NCI-H2171 (cell line): ENCODE data around the gene PBLD.

Experiments
- DNase-seq: peaks from one replicate; lab custom pipeline; 2025; lab: John Stamatoyannopoulos, UW

The PBLD gene

DNA sequence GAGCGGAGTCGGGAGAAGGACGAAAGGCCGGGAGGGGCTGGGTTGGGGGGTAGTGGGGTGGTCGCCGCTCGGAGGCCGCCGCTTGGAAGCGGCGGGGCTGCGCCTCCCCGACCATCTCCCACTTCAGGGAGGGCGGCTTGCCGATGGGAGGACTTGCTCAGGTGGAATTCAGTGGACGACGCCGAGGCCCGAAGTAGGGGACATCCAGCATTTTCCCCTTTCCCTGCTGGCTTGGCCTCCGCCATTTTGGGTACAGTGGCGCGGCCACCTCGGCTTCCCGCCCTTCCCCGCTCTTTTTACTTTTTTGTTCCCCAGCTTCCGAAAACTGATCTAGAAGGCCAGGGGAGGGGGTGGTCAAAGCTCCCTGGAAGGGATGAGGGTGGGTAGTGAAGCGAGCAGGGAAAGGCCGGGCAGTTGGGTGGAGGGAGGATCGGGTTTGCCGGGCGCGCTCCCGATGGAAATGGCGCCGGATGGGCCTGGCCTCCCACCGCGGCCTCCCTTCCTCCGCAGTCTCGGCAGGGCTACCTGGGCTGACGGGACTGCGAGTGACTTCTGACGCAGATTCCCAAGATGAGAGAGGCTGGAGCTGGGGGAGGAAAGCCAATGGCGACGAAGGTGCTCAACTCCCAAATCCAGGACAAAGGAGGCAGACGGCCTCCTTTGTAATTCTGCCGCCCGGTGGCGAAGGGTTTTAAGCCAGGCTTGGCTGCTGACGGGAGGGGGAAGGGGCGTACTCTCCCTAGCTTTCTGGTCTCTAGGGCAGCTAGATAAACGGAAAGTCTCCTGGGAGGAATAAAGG lies at the start of gene PBLD:
PBLD (minus strand) TSS at position 670 of the 799 bp plus-strand sequence. CDS start 26,084 bp downstream, outside the sequence.
- DNase-seq = peak; percentile 43

DNA sequence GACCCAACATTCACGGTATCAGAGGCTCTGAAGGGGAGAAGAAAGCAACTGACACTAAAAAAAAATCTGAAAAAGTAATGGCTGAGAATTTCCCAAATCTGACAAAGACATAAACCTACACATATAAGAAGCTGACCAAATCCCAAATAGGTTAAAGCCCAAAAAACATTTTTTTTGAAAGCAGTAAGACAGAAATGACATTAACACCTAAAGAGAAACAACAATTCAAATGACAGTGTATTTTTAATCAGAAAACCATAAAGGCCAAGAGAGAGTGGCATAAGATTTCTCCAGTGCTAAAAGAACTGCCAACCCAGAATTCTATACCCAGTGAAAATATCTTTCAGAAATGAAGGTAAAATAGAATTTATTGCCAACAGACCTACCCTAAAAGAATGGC lies 38.9 kb upstream of the PBLD start:
- DNase-seq = no peak

DNA sequence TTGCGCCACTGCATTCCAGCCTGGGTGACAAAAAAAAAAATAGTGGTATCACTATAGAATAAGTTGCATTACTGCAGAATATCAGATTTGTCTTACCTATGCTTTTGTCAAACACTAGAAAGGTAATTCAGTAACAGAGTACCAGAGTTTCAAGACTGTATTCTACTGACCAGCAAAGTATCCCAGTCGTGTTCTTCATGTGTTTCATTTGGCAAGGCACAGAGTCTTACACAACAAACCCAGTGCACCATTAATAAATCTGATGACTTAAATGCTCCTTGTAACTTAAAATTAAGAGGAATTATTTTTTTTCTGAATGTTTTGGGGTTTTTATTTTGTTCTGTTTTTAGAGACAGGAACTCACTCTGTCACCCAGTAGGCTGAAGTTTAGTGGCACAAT lies 34.4 kb upstream of the PBLD start:
- no peak for DNase-seq

DNA sequence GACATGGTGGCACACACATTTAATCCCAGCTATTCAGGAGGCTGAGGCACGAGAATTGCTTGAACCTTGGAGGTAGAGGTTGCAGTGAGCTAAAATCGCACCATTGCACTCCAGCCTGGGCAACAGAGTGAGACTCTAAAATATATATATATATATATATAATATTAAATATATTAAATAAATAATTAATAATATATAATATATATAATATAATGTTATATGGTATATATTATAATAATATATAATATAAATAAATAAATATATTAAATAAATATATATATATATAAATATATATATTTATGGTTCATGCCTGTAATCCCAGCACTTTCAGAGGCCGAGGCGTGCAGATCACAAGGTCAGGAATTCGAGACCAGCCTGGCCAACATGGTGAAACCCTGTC lies 33.9 kb upstream of the PBLD start:
- no peak for DNase-seq

DNA sequence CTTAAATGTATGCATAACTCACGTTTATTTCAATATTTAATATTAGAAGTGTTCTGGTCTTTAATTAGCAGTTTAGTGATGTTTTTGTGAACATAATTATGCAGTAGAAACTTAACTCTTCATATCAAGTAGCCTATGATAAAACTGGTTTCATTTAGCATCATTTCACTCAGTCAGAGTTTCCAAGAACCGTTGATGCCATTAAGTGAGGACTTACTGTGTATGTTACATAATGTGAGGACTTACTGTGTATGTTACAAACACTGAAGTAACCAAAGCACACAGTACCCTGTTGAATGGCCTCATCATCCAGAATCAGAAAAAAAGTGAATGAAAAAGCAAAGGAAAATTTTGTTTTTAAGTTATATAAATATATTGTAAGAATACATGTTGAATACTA lies 32.9 kb upstream of the PBLD start:
- no peak for DNase-seq

DNA sequence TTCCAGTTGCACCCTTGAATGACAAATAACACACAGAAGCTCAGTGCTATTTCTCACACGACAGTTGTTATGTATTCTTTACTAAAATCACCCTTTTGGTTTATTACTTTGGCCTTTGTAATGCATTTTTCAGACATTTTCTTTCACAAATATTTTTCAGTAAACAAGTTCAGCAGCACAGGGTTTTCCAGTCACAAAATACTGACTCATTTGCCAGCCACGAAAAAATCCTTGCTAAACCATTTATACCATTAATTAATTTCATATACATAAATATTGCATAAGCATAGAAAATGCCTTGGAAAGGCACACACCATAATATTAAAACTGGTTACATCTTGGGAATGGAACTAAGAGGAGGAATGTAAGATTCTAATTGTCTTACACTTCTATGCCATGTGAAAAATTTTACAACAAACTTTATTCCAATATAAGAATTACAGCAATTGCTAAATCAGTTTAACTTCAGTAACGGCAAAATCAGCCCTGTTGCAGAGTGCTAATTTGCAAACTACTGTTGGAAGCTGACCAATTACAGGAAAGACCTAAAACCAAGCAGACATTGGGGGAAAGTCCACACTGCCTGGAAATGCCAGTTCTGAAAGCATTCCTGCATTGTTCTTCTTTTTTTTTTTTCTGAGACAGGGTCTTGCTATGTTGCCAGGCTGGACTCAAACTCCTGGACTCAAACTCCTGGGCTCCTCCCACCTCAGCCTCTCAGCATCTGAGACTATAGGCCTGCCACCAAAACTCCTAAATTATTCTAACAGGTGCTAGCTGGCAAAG lies 31.6 kb upstream of the PBLD start:
- DNase-seq = no peak

DNA sequence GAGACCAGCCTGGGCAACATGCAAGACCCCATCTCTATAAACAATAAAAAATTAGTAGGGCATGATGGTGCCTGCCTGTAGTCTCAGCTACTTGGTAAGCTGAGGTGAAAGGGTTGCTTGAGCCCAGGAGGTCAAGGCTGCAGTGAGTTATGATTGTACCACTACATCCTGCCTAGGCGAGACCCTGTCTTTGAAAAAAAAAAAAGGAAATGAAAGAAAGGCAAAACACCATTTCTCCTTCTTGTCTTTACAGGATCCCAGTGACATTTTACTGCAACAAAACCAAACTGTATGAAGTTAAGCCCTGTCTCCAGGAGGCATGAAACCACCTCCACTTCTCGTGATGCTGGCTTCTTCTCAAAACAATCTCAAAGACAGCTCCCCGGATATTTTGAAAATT lies 29.9 kb upstream of the PBLD start:
- DNase-seq = no peak

DNA sequence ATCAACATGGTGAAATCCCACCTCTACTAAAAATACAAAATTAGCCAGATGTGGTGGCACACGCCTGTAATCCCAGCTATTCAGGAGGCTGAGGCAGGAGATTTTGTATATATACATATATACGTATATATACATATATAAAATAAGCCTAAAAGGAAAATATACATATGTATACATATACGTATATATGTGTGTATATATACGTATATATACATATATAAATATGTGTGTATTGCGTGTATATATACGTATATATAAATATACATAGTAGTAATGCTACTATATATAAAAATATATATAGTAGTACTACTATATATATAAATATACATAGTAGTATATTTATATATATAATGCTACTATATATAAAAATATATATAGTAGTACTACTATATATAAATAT lies 26.5 kb upstream of the PBLD start:
- DNase-seq = no peak

DNA sequence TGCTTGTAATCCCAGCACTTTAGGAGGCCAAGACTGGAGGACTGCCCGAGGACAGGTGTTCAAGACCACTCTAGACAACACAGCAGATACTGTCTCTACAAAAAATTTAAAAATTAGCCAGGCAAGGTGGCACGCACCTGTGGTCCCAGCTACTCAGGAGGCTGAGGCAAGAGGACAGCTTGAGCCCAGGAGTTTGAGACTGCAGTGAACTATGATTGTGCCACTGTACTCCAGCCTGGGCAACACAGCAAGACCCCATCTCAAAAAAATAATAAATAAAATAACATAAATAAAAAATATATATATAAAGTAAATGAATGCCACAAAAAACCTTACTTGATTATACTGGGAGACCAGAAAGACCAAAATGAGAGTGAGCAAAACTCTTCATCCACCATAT lies 20.8 kb upstream of the PBLD start:
- no peak for DNase-seq

DNA sequence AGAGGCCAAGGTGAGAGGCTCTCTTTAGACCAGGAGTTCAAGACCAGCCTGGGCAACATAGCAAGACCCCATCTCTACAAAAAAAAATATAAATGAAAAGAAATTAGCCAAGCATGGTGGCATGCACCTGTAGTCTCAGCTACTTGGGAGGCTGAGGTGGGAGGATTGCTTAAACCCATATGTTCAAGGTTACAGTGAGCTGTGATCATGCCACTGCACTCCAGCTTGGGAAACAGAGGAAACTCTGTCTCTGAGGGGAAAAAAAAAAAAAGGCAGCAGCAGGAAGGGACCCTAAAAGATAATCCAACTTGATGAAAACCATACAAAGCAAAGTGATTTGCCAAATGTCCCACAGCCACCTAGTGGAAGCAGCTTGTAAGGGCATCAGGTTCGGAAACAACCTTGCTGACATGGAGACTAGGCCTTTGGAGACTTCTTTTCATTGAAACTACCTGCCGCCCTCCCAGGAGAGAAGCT lies 15.6 kb upstream of the PBLD start:
- DNase-seq = peak; percentile 8

DNA sequence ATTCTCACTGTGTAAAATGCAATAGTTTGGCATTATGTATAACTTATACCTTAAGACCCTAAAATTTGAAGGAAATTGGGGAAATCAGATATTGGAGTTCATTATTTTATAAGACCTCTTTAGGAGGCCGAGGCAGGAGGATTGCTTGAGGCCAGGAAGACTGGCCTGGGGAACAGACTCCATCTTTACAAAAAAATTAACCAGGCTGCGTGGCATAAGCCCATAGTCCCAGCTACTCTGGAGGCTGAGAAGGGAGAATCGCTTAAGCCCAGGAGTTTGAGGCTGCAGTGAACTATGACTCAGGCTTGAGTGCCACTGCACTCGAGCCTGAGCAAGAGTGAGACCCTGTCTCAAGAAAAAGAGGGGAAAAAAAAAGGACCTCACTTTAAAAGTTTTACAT lies 14.0 kb upstream of the PBLD start:
- no peak for DNase-seq

DNA sequence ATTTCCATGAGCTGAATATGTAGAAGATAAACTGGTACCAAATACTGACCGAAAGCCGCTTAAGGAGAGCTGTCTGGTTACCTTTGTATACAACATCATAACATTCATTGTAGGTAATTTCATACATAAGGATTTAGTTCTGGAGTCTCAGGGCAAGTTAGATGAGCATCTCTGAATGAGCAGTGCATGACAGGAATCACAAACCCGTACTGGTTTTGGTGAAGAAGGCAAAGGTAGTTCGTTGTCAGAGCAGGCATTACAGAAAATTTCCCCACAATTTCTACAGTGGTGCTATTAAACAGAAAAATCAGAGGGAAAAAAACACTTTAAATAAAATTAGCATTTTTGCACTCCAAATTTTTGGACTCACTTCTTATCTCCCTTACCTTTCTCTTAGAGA lies 12.9 kb upstream of the PBLD start:
- DNase-seq = no peak

DNA sequence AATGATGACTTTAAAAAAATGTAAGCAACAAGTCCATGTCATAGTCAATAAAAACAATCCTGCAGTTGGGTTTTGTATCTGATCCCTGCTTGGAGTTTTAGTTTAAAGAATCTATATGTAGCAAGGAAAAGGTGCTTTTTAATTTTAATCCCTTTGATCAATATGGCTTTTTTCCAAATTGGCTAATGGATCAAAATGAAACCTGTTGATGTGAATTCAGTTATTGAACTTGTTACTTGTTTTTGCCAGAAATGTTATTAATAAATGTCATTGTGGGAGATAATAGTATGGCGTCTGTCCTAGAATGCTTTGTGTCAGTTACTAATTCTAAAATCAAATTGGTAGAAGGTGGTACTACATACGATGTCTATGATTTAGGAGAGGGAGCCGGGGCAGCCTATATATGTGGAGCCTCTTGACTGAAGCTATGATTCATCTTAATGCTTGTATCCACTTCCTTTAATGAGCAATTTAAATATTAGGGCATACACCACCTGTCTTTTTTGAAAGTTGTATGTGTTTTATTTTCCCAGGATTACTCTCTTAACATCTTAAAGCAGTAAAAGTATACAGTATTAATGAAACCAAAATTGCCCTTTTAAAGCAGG lies 10.3 kb upstream of the PBLD start:
- DNase-seq = no peak

DNA sequence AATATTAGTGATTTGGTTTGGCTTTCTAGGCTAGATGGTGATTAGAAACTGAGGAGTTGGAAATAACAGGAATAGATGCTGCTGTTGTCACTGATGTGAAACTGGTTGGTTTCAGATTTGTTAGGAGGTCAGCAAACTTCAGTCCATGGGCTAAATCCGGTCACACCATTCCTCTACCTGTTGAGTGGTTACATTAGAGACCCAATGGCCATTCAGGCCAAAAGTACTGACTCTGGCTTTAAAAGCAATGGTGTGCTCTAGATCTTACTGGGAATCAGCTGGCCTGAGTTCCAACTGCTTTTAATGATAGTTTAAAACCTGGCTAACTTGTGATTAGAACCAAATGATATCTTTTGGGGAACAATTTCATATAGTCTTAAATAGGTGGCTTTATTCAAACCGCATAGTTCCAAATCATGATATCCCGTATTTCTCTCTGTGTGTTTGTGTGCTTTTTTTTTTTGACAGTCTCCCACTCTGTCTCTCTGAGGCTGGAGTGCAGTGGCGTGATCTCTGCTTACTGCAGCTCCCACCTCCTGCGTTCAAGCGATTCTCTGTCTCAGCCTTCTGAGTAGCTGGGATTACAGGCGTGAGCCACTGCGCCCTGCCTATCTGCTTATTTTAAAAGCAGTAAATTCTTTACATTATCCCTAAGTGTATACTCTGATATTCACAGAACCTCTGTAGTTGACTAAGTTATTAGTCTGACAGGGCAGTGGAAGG lies 7.8 kb upstream of the PBLD start:
- no peak for DNase-seq

DNA sequence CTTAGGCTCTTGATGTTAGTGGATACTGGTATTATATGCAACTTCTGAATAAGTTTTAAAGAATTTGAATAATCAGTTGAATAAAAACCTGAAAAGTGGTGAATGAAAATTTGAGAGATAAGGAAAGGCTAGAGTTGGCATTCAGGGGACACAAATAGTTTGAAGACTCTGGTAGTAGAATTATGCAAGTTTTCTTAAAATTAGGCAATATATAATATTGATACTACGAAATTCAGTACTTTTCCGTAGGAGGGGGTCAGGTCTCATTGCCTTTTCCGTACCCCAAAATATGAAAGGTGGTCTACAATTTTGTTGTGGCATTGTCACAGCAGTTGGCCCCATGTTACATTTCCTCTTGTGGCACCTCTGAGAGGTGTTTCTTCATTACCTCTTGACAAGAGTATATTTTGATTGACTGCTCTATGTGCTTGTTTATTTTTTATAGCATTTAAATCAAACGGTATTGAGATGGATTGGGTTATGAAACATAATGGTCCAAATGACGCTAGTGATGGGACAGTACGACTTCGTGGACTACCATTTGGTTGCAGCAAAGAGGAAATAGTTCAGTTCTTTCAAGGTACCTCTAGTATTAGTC lies 4.1 kb upstream of the PBLD start:
- no peak for DNase-seq

DNA sequence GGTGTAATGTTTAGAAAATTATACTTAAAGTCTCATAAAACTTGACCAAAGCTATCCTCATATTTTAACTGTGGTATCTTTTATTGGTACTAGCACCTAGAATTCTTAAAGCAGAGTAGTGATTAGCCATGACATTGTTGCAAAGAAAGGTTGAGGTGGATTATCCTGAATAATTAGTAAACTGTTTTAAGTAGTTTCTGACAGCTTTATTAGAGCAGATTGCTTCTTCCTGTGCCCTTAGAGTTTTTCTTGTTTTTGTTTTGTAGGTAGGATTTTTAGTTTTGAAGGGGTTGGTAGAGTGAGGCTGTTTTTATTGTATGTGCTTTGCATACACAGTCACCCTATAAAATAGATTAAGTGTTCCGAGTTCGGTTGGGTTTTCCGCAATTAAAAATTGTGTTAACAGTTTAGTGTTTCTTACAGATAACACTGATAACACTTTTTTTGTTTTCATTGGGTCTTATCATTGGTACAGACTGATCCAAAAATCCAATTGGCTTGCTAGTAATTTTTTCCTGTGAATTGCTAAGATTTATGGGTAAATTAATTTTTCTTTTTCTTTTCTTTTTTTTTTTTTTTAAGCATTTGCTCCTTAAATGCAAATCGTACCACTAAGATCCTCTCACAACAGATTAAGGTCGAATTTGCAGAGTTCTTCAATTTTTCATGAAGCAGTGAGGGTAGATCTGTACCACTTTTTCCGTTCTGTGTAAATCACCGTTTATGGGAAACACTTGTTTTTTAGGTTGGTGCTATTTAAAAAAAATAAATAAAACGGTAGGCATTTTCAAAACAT lies 2.1 kb upstream of the PBLD start:
- no peak for DNase-seq

DNA sequence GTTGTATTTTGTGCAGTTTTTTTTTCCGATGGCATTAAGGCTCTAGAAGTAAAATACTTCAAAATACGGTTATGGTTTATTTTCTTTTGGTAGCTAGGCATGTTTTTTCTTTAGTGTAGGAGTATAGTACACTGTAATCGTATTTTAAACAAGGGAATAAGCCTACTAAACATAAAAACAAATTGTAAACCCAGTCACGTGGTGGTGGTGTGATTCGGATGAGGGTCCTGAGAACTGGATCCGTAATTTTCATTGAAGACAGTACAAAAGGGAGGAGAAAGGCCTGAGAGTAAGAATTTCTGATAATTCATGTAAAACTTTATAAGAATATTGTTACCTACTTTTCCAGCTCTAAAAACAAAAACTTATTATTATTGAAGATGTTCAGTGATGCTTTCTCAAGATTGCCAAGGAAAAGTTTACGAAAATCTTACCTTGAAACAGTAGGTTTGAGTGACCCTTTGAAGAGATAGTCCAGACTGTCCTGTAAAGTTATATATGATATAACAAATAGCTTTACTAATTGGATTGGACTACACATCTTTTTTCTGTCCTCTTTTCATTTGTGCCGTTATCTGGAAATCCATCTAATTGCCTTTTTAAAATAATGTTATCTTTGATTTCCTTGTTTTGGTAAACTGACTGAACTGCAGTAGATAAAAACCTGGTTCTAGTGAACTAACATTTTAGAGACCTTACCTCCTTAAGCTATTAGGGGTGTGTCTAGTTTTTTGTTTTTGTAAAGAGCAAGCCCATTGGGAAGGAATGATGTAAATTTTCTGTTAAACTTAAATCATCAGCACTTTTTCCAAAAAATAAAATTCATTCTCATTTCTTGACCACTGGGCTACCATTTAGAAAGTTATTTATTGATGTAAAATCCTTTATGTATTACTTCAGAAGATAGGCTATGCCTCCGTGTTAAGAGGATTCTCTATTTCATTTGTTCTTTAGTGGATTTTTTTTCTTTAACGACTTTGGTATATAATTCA lies 1.0 kb upstream of the PBLD start:
- no peak for DNase-seq

DNA sequence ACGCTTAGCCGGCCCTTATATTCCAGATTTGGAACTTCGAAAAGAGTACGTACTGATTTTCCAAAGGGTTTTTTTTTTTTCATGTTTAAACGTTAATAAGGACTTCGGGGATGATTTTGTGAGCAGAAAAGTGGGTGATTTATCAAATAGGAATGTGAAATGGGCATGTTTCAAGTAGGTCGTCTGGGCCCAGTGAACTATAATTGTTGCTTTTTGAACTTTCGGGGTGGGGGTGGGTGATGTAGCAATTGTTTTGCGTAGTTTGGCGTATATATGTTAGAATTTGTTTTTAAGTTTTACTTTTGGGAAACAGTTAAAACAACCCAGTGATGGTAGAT lies 299 bp upstream of the PBLD start:
- no peak for DNase-seq

DNA sequence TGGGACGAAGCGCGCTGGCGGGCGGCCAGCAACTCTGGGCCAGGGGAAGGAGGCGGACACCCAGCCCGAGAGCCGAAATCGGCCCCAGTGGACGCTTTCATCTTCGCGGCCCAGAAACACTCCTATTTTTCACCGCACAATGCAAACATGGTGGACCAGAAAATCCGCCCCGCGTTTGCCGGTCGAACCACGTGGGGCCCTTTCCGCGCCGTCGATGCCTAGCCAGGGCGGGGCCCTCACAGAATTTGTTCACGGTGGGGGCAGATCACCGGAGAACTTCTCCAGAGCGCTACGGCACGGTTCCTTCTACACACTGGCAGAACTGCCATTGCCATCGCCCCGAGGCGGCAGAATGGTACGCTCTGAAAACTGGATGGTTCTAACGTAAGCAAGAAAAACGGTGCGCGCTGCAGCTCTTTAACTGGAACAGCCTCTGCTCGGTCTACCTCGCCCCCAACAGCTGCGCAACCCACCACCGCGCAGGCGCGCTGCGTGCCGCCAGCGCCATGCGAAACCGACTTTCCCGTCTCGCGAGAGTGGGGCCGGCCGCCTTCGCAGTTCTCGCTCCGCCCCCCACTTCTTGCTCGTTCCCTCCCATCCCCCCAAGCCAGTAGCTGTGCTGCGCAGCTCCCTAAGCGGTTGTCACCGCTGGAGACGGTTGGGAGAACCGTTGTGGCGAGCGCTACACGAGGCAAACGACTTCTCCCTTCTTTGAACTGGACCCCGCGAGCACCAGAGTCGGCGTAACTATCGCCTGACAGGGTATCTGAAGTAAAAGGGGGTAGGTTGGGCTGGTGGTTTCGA lies 1.1 kb downstream of the PBLD start, which contains the start of gene HNRNPH3:
HNRNPH3 (plus strand) TSS at position 610 of the 804 bp plus-strand sequence. CDS start 5,158 bp downstream, outside the sequence.
- peak; percentile 92 for DNase-seq
